HG03432 (cell line): ENCODE measurements around the gene WDHD1.
A peak's percentile ranks its signal among the peaks of the same experiment; 100 is the strongest.
"Not testable (repeated sequence)": the region's sequence is repeated elsewhere in the genome, so short reads cannot be mapped to it uniquely, and the experiment has no call there.

Source experiments
- ATAC-seq: cut with Tn5 transposase; IDR thresholded peaks from one replicate; pipeline ENCODE4 v1.9.1; 2021; ENCODE audit warnings: mild to moderate bottlenecking, moderate library complexity; ENCODE audit not compliant: unreplicated experiment

WDHD1 gene

GRCh38 chr14:54909817-54910558 is 116.9 kb downstream of the WDHD1 start:
- ATAC-seq = no peak

- ATAC-seq = not testable (repeated sequence)
Observed at GRCh38 chr14:54908973-54909372, 117.9 kb downstream of the WDHD1 start.

- no peak for ATAC-seq
Observed at GRCh38 chr14:54908190-54908589, 118.7 kb downstream of the WDHD1 start.

GRCh38 chr14:54906075-54906474 is 120.8 kb downstream of the WDHD1 start:
- no peak for ATAC-seq

- peak; percentile 90 for ATAC-seq
Observed at GRCh38 chr14:54902521-54903420, 124.1 kb downstream of the WDHD1 start, which contains the start of gene GCH1. Gene GCH1 (minus strand): TSS chr14:54902826. CDS start chr14:54902663, 163 bp downstream.

- ATAC-seq = peak; percentile 52
Observed at GRCh38 chr14:54902143-54902520, 124.8 kb downstream of the WDHD1 start.

- no peak for ATAC-seq
Observed at GRCh38 chr14:54901380-54902142, 125.3 kb downstream of the WDHD1 start.

- ATAC-seq = no peak
Observed at GRCh38 chr14:54899573-54899972, 127.3 kb downstream of the WDHD1 start.

GRCh38 chr14:54897809-54898555 is 128.9 kb downstream of the WDHD1 start:
- ATAC-seq = not testable (repeated sequence)

- ATAC-seq = no peak
Observed at GRCh38 chr14:54895683-54896082, 131.2 kb downstream of the WDHD1 start.

GRCh38 chr14:54894995-54895394 is 131.9 kb downstream of the WDHD1 start:
- no peak for ATAC-seq

- ATAC-seq = no peak
Observed at GRCh38 chr14:54893151-54893760, 133.6 kb downstream of the WDHD1 start.

- ATAC-seq = no peak
Observed at GRCh38 chr14:54891471-54892245, 135.2 kb downstream of the WDHD1 start.

- ATAC-seq = peak; percentile 83
Observed at GRCh38 chr14:54890788-54891187, 136.1 kb downstream of the WDHD1 start.

GRCh38 chr14:54889919-54890318 is 137.0 kb downstream of the WDHD1 start:
- ATAC-seq = no peak
